Activated CD4-positive, CD25-positive, alpha-beta regulatory T cell (primary cell): ENCODE measurements around the gene DPYSL4.

ENCODE experiments used
- DNase-seq, 4 experiments: peaks; one replicate each; lab custom pipeline; 2025; lab: John Stamatoyannopoulos, UW

Gene DPYSL4

DNA sequence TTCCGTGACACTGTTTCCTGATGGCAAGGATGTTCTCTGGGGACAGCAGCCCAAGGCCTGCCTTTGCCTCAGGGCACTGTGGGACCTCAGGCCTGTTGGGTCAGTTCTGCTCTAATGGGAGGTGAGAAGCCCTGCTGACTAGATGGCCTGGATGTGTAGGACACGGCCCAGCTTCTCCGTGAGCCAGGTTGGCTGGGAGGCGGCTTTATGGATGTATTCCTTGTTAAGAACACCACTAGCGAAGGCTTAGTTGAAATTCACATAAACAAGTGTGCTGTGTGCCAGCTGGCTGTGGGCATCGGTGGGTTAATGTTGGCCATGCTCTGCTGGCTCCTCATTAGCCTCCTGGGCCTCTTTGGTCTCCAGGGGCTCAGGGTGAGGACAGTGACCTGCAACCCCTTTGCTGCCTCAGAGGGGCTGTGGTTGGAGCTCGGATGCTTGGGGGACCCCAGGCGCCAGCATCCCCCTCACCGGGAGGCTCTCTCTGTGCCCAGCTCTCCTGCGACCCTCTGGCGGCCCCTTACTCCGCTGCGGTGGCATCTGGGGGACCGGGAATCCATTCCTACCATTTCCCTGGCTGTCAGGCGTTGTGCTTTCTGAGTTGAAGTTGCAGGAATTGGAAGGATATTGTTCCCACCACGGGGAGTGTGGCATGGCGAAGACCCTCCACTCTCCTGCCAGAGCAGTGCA, 22.8 kb upstream of the DPYSL4 start:
- no peak for DNase-seq

DNA sequence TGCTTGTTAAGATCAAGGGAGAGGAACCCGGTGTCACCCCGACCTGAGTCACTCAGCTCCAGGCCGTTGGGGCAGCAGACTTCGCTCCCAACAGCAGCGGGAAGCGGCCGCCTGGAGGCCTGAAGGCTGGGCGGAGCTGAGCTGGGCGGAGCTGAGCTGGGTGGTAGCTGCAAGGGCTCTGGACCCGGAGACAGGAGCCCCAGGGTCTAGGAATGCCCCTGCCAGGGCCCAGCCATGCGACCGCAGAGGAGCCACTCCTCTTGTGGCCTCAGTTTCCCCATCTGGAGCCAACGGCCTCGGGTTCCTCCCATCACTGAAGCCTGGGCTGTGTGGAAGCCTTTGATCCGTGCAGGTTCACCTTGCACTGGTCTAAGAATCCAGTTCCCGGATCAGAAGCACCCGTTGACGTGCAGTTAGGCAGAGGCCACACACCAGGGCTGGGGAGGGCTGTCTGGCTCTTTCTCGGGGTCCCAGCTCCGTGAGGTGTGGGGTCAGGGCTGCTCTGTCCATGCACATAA, 21.9 kb upstream of the DPYSL4 start:
- no peak for DNase-seq

DNA sequence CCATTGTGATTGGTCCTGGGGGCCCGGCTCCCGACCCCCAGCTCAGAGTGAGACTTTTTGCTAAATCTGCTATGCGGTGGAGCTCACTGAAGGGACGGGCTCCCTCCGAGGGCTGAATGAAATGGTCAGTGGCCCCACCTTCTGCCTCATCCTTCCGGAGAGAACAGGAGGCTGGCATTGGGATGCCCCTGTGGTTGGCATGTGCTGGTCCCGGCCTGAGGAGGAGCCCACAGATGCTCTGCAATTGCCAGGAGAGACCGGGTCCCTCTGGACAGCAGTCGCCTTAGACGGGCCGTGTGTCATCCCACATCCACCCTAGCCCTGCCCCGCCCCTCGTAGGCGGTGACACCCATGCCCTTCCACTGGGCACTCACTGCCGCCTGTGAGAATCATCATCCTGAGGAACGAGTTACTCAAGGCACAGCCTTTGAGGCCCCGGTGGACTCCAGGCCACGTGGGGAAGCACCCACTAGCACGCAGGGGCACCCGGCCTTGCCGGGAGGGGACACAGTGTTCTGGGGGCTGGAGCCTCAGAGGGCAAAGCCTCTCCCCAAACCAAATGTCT, 21.2 kb upstream of the DPYSL4 start:
- DNase-seq = no peak

DNA sequence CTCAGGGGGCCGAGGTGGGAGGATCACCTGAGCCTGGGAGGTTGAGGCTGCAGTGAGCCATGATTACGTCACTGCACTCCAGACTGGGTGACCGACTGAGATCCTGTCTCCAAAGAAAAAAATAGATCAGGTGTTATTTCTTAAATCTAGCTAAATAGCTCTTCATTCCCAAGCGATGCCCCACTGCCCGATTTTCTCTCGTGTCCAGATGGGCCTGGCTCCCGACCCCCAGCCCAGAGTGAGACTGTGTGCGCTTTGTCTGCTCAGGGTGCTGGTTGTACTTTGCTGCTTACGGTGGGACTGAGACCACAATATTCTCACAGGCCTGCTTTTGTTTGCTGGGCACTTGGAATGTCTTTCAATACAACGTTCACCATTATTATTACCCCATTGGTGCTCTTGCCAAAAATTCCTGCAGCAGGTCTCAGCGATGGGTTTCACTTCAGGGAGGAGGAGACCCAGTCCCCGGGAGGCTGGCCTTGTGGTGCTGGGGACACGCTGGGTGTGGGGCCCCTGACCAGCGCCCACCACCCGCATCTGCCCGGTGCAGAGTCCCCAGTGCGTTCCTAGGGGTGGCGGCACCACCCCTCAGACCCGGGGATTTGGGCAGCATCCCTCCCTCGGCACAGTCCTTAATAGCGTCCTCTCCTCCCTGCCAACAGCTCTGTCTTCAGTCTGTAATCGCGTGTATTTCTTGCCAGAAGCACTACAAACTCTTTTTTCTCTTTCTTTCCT, 20.4 kb upstream of the DPYSL4 start:
- no peak for DNase-seq

DNA sequence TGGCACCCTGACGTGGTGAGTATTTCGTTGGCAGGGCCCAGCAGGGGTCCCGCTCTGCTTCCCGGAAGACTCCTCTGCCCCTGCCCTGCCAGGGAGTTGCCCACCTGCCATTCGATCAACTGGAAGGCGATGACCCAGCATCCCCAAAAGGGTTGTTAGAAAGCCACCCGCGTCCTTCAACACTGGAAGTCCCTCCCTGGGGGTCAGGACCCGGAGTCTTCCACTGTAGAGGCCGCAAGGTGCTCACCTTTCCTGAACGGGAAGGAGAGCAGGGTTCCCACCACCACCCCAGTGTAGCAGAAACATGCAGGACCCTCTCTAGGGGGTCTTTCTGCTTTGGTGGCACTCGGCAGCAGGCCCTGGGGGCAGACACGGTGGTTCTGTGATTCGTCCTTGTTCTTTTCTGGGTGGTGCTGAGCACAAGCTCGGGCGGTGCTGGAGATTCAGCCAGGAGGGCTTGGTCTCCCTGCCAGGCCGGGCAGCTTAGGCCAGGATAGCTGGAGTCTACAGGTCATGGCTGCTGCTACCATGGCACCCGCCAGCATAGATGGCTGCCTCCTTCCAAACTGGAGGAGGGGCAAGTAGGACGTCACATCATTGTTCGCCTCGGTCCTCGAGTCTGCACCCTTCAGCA, 19.6 kb upstream of the DPYSL4 start:
- DNase-seq = no peak

DNA sequence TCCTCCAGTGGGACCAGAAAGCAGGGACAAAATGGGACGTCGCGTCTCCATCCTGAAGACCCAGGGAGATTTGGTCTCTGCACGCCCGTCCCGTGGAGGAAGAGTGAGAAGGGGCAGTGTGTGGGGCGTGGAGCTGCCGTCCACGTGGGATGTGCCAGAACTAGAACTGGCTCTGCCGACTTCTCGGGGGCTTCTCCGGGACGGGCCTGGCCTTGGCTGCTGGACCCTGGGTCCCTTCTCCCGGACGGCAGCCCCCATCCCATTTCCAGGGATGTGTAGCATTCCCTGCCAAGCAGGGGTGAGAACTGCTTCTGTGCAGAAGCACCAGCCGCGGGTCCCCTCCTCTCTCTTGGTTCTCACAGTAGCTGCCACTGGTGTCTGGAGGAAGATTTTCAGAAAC, 18.8 kb upstream of the DPYSL4 start:
- no peak for DNase-seq

DNA sequence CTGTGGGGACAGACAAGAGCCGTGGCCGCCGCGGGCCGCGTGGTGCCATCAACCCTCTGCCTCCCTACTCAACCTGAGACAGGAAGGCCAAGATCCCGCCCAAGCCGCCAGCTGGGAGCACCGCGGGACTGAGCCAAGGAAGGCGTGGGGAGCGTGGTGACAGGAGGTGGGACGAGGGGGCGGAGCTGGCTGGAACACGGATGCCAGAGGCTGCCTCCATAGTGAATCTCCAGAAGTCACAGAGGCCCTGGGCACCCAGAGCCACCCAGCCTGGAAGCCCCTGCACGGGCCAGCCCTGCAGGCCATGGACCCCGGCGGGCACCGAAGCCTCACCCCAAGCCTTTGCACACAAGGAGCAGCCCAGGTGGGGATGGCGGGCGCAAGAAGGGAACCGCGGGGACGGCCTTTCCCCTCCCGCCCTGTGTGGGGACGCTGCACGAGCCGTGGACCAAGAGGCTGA, 18.1 kb upstream of the DPYSL4 start:
- DNase-seq = no peak

DNA sequence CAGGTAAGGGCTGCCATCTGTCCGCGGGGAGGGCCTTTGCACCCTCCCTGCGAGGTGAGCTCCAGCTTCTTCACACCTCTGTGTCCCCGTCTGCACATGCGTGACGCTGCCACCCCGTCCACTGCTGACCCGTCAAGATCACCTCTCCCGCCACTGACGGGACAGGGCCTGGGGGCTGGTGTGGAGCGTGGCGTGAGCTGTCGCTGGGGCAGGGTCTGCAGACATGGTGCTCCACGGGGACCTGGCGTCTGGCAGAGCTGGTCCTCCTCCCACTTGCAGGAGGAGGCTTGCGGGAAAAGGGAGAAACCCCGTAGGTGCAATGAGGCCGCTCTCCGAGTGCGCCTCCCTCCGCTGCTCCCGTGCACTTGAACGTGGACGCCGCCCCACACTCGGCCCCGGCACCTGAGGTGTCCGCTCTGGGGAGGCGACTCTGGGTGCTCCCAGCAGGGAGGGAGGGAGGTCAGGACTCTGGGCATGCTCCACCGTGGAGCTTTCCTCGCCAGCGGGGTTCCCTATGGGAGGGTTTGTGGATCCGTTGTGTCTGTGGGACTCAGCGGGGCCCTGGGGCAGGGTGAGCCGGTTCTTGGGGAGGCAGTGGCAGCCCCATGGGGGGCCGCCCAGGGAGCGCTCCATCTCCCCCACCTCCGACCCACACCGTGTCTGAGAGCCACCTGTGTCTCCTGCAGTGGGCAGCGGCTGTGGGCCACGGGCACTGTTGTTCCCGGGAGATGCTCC, 17.6 kb upstream of the DPYSL4 start:
- DNase-seq = no peak

DNA sequence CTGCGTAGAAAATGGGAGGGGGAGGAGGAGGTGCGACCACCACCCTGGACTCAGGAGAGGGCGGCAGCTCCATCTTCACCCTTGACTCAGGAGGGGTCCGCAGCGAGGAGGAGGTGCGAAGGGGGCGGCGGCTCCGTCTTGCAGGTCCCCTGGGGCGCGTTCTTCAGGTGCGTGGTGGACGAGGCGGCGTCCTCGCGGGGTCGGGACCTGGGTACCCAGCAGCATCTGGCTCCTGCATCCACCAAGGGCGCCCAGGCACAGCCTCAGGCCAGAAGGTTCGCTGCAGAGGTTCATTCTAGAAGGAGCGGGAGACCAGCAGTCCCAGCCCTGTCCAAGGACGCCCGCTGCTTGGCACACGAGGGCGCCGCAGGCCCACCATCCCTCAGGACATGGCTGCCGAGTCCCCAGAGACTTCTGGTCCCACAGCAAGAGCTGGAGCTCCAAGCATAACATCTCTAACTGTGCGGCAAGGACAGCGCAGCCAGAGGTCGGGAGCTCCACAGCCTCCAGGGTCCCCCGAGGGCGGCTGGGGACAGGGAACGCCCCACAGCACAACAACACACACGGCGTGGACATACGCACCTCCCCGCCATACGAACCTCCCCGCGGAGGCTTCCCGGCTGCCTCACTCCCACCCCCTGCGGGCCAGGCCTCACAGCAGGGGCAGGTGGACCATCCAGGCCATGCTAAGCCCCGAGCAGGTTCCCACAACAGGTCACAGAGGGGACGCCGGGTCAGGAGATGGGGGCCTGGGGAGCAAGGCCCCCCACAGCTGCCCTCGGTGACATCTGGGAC, 16.8 kb upstream of the DPYSL4 start:
- no peak for DNase-seq

DNA sequence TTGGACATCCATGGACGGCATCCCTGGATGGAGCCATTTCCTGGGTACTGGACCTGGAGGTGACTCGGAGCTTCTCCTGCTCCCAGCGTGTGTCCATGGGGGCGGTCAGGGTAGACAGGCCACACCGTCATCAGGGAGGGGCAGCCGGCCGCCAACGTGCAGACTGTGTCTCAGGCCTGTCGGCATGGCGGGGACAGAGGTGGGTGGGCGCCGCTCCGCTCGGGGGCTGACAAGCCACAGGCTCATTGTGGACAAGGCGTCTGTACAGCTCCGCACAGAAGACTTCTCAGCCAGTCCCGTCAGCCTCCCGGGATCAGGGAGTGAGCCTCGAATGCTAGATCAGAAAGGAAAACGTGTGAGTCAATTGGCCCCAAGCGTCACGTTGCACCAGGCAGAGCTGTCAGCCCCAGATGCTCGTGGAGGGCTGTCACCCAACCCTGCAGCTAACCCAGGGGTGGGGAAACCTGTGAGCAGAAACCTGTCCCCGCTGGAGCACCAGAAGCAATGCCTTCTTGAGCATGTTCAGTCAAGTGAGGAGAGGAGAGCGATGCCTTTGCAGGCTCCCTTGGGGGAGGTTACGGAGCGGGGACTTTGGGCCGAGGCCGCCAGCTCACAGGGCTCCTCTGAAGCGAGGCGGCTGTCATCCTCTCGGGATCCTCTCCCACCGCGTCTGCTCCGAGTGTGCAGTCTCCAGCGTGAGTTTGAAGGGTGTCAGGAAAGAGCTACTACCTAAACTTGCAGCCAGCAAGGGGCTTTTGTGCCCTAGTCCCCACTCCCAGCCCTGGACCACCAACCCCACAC, 16.0 kb upstream of the DPYSL4 start:
- no peak for DNase-seq

DNA sequence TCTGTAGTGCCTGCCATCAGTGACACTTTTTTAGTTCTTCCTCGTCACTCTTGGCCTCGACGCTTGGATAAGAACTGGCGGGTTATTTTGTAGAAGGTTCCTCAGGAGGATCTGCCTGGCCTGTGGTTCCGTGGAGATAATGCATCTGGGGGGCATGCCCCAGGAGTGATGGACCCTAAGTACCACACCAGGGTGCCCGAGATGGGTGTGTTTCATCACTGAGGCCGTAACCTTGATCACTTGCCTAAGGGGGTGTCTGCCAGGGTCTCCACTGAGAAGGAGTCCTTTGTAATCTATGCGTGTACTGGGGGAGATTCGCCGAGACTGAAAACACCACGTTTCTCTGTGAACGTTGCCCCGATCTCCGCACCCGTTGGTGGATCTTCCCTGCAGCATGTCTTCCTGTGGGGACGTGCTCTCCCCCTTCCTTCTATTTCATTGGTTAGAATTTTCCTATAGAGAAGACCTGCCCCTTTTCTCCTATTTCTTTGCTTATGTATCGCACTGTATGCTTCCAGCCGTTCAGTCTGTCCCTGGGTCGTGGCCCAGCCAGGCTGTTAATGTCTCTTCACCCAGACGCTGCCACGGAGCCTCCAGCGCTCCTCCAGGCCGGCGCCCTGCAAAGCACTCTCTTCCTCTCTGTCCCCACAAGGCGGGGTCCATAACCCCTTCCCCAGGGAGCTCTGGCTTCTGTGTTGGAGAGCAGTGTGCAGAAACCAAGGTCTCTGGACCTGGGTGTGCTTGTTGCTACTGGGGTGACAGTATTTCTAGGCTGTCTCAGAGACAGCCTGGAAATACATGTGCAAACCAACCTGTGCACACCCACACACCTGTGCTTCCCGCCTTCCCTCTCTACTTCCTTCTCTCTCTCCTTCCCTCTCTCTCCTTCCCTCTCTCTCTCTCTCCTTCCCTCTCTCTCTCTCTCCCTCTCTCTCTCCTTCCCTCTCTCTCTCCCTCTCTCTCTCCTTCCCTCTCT, 14.4 kb upstream of the DPYSL4 start:
- DNase-seq = no peak

DNA sequence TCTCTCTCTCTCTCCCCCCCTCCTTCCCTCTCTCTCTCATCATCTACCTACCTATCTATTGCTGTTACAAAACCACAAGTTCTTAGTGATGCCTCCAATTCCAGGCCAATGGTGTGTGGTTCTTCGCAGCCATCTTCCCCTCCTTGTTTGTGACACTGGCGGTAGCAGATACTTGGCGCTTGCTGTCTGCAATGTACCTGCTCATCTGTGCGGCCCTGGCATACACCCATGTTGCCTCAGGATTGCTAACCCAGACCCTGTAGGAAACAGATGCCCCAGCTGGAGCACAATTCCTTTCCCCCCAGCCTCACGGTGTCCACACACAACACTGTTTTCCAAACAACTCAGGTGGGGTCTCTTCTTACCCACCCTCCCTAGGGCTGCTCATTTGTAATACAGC, 13.6 kb upstream of the DPYSL4 start:
- DNase-seq = no peak

DNA sequence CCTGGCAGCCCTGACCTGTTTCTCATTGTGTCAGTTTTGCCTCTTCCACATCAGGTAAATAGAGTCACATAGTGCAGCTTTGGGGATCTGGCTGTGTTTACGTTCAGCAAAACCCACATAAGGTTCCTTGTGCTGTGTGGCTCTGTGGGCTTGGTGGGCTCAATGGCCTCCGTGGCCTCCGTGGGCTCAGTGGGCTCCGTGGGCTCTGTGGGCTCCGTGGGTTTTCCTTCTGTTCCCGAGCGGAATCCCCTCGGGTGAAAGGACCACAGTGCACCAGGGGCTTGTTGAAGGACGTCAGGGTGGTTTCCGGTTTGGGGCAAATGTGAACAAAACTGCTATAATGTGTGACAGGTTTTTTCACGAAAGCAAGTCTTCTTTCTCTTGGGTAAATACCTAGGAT, 12.5 kb upstream of the DPYSL4 start:
- DNase-seq = no peak

DNA sequence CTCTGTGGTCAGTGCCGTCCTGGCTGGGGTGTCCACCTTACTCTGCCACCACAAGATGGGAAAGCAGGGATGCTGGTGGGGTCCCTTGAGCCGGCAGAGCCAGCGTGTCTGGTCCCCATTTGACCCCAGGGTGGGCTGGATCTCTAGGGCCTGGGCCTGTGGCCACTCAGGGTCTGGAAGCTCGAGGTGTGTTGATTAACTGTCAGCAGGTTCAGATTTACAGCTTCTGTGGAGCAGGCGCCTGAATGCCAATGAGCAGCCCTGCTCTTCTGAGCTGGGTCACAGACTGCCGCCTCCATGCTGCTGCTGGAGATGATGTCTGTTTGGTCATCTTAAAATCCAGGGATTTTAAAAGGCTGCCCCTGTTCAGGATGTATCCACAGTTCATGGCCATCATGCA, 11.3 kb upstream of the DPYSL4 start:
- no peak for DNase-seq

DNA sequence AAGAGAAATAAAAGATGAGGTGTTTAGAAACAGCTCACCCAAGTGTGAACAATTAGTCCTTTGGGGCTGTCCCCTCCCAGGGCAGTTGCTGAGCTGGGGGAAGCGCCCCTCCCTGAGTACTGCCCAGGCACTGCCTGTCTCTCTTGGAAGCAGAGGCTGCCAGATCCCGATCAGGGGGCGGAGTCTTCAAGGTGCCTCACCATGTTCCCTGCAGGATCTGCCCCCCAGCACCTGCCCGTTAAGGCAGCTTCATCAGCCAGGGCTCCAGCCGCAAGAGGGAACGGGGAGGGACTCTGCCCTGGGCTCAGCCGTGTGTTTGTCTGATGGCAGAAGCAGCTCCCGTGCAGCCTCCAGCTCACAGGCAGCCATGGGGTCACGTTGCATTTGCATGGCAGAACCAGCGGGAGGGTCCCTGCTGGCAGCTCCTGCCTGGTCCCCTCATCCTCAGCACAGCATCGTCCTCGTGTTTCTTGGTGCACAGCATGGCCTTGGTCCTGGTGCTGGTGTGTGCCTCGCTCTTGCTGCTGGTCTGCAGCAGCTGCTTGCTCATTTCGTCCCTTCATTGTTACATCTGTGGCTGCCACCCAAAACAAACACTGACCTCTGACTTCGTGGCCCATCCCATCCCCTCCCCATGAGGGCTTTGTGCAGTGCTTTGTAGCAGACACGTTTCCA, 10.7 kb upstream of the DPYSL4 start:
- no peak for DNase-seq

DNA sequence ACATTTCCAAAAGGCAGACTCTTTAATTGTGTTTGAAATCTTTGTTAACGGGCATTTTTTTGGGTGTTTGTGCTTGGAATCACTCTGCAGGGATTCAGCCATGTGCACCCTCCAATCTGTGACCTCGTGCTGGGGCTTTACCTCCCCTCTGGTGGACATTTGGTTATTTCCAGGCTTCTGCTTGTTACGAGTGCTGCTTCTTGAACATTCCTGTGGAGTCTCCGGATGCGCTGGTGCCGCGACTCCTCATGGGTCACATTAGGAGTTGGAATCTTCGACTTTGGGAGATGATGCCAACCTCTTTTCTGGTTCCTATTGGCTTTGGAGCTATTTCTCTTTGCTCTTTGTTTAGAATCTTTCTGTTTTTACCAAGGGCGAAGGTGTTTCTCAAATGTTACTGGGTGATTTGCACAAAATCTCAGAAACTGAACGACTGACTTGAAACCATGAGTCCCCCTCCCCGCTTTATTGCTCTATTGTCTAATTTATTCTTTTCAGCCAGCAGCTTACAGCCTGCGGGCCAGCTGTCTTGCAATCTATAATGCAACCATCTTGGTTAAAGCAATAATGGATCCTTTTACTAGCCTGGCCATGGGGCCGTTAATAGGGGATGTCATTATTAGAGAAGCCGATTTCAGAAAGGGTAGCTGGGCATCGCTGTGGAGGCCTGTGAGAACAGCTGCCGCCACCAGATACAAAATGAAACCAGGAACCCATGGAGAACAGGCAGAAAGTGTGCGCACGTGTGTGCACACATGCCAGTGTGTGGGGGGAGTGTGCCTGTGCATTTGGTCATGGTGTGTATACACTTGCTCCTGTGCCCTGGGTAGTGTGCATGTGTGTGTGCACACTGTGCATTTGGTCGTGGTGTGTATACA, 9.9 kb upstream of the DPYSL4 start:
- no peak for DNase-seq

DNA sequence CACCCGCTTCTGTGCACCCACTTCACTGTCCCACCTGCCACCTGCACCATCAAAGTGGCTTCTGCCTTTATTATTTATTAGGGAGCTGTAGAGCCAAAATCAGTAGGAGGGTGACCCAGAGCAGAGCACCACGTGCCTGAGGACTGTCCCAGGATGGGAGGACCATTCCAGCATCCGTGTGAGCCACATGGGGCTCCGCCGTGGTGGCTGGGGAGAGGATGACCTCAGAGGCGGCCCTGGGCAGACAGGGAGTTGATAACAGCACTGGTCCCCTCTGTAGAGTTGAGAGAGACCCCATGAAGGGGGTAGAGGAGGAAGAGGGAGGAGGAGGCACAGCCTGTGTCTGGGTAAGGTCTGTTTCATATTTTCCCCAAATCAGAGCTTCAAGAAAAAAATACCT, 8.7 kb upstream of the DPYSL4 start:
- no peak for DNase-seq
